Chondrocyte (in vitro differentiated cells): ENCODE results near the gene CPB1. TPM values are rescaled to one million over a fixed set of nuclear protein-coding genes. Genes with fewer than 3 reads are reported as not detected.

ENCODE experiments used
- DNase-seq: peaks from one replicate; pipeline ENCODE4 v3.0.0; 2021; ENCODE audit warnings: mixed read lengths, low spot score
- H3K27ac Mint-ChIP-seq: one replicate; pipeline ENCODE4 v1.8.0; 2021; ENCODE audit warnings: mild to moderate bottlenecking, moderate library complexity, mixed read lengths; ENCODE audit not compliant: unreplicated experiment
- H3K27me3 Mint-ChIP-seq: 2 replicates; pipeline ENCODE4 v1.8.0; 2021; ENCODE audit warnings: low read depth, mixed read lengths
- H3K36me3 Mint-ChIP-seq: 2 replicates; pipeline ENCODE4 v1.8.0; 2021; ENCODE audit warnings: low read depth, mixed read lengths
- H3K4me1 Mint-ChIP-seq: 2 replicates; pipeline ENCODE4 v1.8.0; 2021; ENCODE audit warnings: low read depth, mild to moderate bottlenecking, mixed read lengths
- H3K4me3 Mint-ChIP-seq: one replicate; pipeline ENCODE4 v1.8.0; 2021; ENCODE audit warnings: mild to moderate bottlenecking, moderate library complexity, mixed read lengths; ENCODE audit not compliant: unreplicated experiment
- H3K9me3 Mint-ChIP-seq: 2 replicates; pipeline ENCODE4 v1.8.0; 2021; ENCODE audit warnings: low read depth, mixed read lengths
- CTCF ChIP-seq: fragments of 200-600 bp; sonication (generic); IDR thresholded peaks from 2 replicates; pipeline ENCODE4 v1.5.0; 2021; ENCODE audit warnings: antibody characterized with exemption, mild to moderate bottlenecking, moderate library complexity
- total RNA-seq: library from RNA; stranded (reverse); gene quantifications from 3 replicates; pipeline ENCODE4 v1.2.1, GENCODE V29; 2021

The CPB1 gene
- total RNA-seq, 1 donor from 2014 or later, result not detected

GRCh38 chr3:148856384-148856783, 28.8 kb downstream of the CPB1 start:
- H3K27ac Mint-ChIP-seq, result no peak overlapping the region
- H3K9me3 Mint-ChIP-seq, result no peaks in the 10 kb centered on the region
- H3K27me3 Mint-ChIP-seq, result peaks cover 2% of the 10 kb centered on the region
- no peak for DNase-seq
- no peaks in the 10 kb centered on the region for H3K4me1 Mint-ChIP-seq
- no peak overlapping the region for H3K4me3 Mint-ChIP-seq
- TF ChIP-seq CTCF, result no peak
- no peaks in the 10 kb centered on the region for H3K36me3 Mint-ChIP-seq

- no peak for DNase-seq
- H3K9me3 Mint-ChIP-seq, result no peaks in the 10 kb centered on the region
- no peaks in the 10 kb centered on the region for H3K4me1 Mint-ChIP-seq
- H3K27ac Mint-ChIP-seq, result no peak overlapping the region
- H3K36me3 Mint-ChIP-seq, result no peaks in the 10 kb centered on the region
- H3K27me3 Mint-ChIP-seq, result peaks cover 2% of the 10 kb centered on the region
- no peak for TF ChIP-seq CTCF
- H3K4me3 Mint-ChIP-seq, result no peak overlapping the region
Observed at GRCh38 chr3:148857316-148857715, 29.7 kb downstream of the CPB1 start.

GRCh38 chr3:148861277-148861869, 33.8 kb downstream of the CPB1 start:
- Mint-ChIP-seq H3K4me3 (no peak overlapping the region), H3K27ac (no peak overlapping the region), H3K9me3 (no peaks in the 10 kb centered on the region), H3K27me3 (no peaks in the 10 kb centered on the region), H3K4me1 (peaks cover 4% of the 10 kb centered on the region), H3K36me3 (no peaks in the 10 kb centered on the region)
- DNase-seq, result no peak
- peak; percentile 97 for TF ChIP-seq CTCF

GRCh38 chr3:148863297-148863696, 35.7 kb downstream of the CPB1 start:
- no peaks in the 10 kb centered on the region for H3K9me3 Mint-ChIP-seq
- TF ChIP-seq CTCF, result no peak
- DNase-seq, result no peak
- no peak overlapping the region for H3K27ac Mint-ChIP-seq
- no peaks in the 10 kb centered on the region for H3K27me3 Mint-ChIP-seq
- H3K4me3 Mint-ChIP-seq, result no peak overlapping the region
- H3K36me3 Mint-ChIP-seq, result no peaks in the 10 kb centered on the region
- H3K4me1 Mint-ChIP-seq, result peaks cover 5% of the 10 kb centered on the region

- Mint-ChIP-seq H3K4me3 (no peak overlapping the region), H3K27me3 (no peaks in the 10 kb centered on the region), H3K9me3 (no peaks in the 10 kb centered on the region), H3K36me3 (no peaks in the 10 kb centered on the region), H3K27ac (no peak overlapping the region), H3K4me1 (peaks cover 5% of the 10 kb centered on the region)
- no peak for DNase-seq
- no peak for TF ChIP-seq CTCF
Observed at GRCh38 chr3:148863814-148864213, 36.2 kb downstream of the CPB1 start.
